HepG2 (cell line): Measurements from ENCODE around the gene SLC23A2. TPM values are rescaled to one million over a fixed set of nuclear protein-coding genes. Genes with fewer than 3 reads are reported as not detected.
A peak's percentile ranks its signal among the peaks of the same experiment; 100 is the strongest.

Source experiments
- ERF ChIP-seq: IDR thresholded peaks from 2 replicates; pipeline ENCODE4 v1.6.1; 2018; ENCODE audit warnings: missing biosample characterization, missing genetic modification reagents
- KAT7 ChIP-seq: IDR thresholded peaks from 2 replicates; pipeline ENCODE4 v1.6.1; 2018; ENCODE audit warnings: borderline replicate concordance, missing compliant biosample characterization
- POGZ ChIP-seq: sonication (generic); formaldehyde crosslinking; IDR thresholded peaks from 2 replicates; pipeline ENCODE4 v1.4.0; 2020; ENCODE audit warnings: mild to moderate bottlenecking, missing genetic modification reagents
- REL ChIP-seq: sonication (generic); formaldehyde crosslinking; conservative IDR thresholded peaks from 2 replicates; pipeline ENCODE4 v1.8.0; 2022; ENCODE audit warnings: mild to moderate bottlenecking, missing genetic modification reagents, moderate library complexity
- ZFP1 ChIP-seq: IDR thresholded peaks from 2 replicates; pipeline ENCODE4 v1.6.1; 2016
- ZNF124 ChIP-seq: sonication (generic); formaldehyde crosslinking; IDR thresholded peaks from 2 replicates; pipeline ENCODE4 v1.4.0; 2020; ENCODE audit warnings: missing genetic modification reagents
- ZNF142 ChIP-seq: sonication (generic); formaldehyde crosslinking; IDR thresholded peaks from 2 replicates; pipeline ENCODE4 v1.4.0; 2020; ENCODE audit warnings: missing genetic modification reagents
- ZNF646 ChIP-seq: sonication (generic); formaldehyde crosslinking; IDR thresholded peaks from 2 replicates; pipeline ENCODE4 v1.9.0; 2021; ENCODE audit warnings: mild to moderate bottlenecking, missing genetic modification reagents
- polyA plus RNA-seq, 8 experiments: library from polyadenylated mRNA; depleted of rRNA in 3 of 8; stranded (reverse) in 7 of 8; unstranded in 1 of 8; fragments of >200 nt; fragmentation: Illumina TruSeq in 4 of 8; extraction: Trizol in 4 of 8; gene quantifications; 2 replicates each; pipeline versions ENCODE4 v1.2.1 to v1.2.3, GENCODE V29; 2011 to 2016; ENCODE audit warnings: low read depth in 4 of 8, missing spikeins in 1 of 8, mixed read lengths in 1 of 8; ENCODE audit not compliant: insufficient read depth in 1 of 8
- total RNA-seq, 5 experiments: library from RNA; depleted of rRNA; stranded (reverse); fragments of >200 nt; fragmentation: Illumina TruSeq; extraction: Trizol; gene quantifications; 2 replicates each; pipeline ENCODE4 v1.2.3, GENCODE V29; 2016; ENCODE audit warnings: low read depth in 1 of 5
- TF ChIP-seq, protein P1 (sequence below): sonication (generic); formaldehyde crosslinking; IDR thresholded peaks from 2 replicates; pipeline ENCODE4 v1.5.1; 2020; ENCODE audit warnings: mild to moderate bottlenecking, missing genetic modification reagents, borderline replicate concordance

Gene SLC23A2
- total and polyA plus RNA-seq, 2 of the 13 experiments (the other 11 are each of a cell fraction or from before 2014, with no cell fraction given), result 42.2 to 51.2 TPM

DNA sequence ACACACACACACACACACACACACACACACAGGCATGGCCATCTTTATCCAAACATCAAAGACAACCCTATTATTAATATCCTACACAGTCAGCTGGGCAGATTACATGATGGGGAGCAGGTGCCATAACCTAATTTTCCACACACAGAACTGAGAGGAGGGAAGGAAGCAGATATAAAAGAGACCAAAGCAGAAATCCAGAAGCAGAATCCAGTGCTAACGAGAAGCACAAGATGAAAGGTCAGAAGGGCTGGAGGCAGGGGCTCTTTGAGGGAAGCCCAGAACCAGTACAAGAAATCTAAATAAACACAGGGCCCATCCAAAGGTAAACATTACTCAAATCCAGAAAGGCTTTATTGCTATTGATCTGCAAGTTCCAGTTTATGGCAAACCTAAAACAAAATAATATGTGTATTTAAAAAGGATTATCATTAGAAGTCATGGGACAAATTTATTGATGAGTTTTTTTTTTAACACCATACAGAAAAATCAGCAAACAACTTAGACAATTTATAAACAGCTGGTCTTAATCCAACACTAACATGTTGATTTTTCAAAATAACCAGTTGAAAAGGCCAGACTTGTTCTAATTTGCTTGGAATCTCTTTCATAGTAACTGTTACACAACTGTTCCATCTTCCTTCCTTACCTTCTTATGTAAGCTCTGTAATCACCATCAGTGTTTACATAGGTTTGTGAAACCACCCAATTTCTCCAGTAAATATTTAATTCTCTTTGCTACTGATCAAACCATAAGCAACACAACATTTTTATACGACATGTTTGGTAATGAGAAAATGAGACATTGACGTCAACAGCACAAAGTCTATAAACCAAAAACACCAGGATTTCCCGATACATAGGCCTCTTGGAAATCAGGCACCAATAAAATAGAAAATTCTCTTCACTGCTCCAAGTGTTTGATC is 34.2 kb downstream of the SLC23A2 start (continued):
- peak; percentile 82 for TF ChIP-seq ZNF646 (CRISPR knock-in tag)
- 0 out of 2 replicates have a peak, but pooled peaks have one; percentile 27 for TF ChIP-seq ZNF142 (CRISPR knock-in tag)
- TF ChIP-seq, protein P1, sequence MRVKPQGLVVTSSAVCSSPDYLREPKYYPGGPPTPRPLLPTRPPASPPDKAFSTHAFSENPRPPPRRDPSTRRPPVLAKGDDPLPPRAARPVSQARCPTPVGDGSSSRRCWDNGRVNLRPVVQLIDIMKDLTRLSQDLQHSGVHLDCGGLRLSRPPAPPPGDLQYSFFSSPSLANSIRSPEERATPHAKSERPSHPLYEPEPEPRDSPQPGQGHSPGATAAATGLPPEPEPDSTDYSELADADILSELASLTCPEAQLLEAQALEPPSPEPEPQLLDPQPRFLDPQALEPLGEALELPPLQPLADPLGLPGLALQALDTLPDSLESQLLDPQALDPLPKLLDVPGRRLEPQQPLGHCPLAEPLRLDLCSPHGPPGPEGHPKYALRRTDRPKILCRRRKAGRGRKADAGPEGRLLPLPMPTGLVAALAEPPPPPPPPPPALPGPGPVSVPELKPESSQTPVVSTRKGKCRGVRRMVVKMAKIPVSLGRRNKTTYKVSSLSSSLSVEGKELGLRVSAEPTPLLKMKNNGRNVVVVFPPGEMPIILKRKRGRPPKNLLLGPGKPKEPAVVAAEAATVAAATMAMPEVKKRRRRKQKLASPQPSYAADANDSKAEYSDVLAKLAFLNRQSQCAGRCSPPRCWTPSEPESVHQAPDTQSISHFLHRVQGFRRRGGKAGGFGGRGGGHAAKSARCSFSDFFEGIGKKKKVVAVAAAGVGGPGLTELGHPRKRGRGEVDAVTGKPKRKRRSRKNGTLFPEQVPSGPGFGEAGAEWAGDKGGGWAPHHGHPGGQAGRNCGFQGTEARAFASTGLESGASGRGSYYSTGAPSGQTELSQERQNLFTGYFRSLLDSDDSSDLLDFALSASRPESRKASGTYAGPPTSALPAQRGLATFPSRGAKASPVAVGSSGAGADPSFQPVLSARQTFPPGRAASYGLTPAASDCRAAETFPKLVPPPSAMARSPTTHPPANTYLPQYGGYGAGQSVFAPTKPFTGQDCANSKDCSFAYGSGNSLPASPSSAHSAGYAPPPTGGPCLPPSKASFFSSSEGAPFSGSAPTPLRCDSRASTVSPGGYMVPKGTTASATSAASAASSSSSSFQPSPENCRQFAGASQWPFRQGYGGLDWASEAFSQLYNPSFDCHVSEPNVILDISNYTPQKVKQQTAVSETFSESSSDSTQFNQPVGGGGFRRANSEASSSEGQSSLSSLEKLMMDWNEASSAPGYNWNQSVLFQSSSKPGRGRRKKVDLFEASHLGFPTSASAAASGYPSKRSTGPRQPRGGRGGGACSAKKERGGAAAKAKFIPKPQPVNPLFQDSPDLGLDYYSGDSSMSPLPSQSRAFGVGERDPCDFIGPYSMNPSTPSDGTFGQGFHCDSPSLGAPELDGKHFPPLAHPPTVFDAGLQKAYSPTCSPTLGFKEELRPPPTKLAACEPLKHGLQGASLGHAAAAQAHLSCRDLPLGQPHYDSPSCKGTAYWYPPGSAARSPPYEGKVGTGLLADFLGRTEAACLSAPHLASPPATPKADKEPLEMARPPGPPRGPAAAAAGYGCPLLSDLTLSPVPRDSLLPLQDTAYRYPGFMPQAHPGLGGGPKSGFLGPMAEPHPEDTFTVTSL, result peak; percentile 84
- peak; percentile 38; the same call in 1 of the 2 replicates for TF ChIP-seq ZFP1 (CRISPR knock-in tag)
- TF ChIP-seq REL (CRISPR knock-in tag), result 0 out of 2 replicates have a peak, but pooled peaks have one; percentile 33
- peak; percentile 82 for TF ChIP-seq POGZ (CRISPR knock-in tag)
- TF ChIP-seq KAT7 (CRISPR knock-in tag), result peak; percentile 43; the same call in 1 of the 2 replicates
- peak; percentile 21; the same call in 1 of the 2 replicates for TF ChIP-seq ZNF124 (CRISPR knock-in tag)
- peak; percentile 76; the same call in 1 of the 2 replicates for TF ChIP-seq ERF (CRISPR knock-in tag)
